Fibroblast of the aortic adventitia (primary cell): Measurements from ENCODE around the gene WDR74. TPM values are rescaled to one million over a fixed set of nuclear protein-coding genes. Genes with fewer than 3 reads are reported as not detected.
"Not testable (repeated sequence)": the region's sequence is repeated elsewhere in the genome, so short reads cannot be mapped to it uniquely, and the experiment has no call there.

Source experiments
- DNase-seq: peaks from one replicate; pipeline ENCODE4 v3.0.0-alpha.2; 2010; ENCODE audit warnings: low read depth
- H3K4me3 ChIP-seq: 2 replicates; pipeline ENCODE4 v1.5.1; 2011; ENCODE audit warnings: low read depth, mild to moderate bottlenecking, control low read depth, low read length, moderate library complexity
- total RNA-seq: library from RNA; depleted of rRNA; stranded (reverse); fragments of >200 nt; gene quantifications from 2 replicates; pipeline ENCODE4 v1.2.3, GENCODE V29; 2012; ENCODE audit warnings: low replicate concordance
- TF ChIP-seq, protein P1 (sequence below): IDR thresholded peaks from 2 replicates; pipeline ENCODE4 v1.5.1; 2011; ENCODE audit warnings: mild to moderate bottlenecking, low read length, control low read depth, inconsistent platforms; ENCODE audit not compliant: insufficient read depth

Gene WDR74
- total RNA-seq, 1 donor = 29.5 TPM

DNA sequence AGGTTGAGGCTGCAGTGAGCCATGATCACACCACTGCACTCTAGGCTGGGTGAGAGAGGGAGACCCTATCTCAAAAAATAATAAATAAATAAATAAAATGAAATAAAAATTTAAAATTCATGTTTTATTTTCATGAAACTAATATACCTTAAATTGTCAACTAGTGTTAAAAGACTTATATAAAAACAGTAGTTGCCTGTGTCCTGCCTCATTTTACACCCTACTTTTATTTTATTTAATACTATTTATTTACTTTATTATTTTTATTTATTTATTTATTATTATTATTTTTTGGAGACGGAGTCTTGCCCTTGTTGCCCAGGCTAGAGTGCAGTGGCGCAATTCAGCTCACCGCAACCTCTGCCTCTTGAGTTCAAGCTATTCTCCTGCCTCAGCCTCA, 4.8 kb upstream of the WDR74 start:
- TF ChIP-seq, protein P1, sequence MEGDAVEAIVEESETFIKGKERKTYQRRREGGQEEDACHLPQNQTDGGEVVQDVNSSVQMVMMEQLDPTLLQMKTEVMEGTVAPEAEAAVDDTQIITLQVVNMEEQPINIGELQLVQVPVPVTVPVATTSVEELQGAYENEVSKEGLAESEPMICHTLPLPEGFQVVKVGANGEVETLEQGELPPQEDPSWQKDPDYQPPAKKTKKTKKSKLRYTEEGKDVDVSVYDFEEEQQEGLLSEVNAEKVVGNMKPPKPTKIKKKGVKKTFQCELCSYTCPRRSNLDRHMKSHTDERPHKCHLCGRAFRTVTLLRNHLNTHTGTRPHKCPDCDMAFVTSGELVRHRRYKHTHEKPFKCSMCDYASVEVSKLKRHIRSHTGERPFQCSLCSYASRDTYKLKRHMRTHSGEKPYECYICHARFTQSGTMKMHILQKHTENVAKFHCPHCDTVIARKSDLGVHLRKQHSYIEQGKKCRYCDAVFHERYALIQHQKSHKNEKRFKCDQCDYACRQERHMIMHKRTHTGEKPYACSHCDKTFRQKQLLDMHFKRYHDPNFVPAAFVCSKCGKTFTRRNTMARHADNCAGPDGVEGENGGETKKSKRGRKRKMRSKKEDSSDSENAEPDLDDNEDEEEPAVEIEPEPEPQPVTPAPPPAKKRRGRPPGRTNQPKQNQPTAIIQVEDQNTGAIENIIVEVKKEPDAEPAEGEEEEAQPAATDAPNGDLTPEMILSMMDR = no peak
- no peak overlapping the region for H3K4me3 ChIP-seq
- DNase-seq = no peak

DNA sequence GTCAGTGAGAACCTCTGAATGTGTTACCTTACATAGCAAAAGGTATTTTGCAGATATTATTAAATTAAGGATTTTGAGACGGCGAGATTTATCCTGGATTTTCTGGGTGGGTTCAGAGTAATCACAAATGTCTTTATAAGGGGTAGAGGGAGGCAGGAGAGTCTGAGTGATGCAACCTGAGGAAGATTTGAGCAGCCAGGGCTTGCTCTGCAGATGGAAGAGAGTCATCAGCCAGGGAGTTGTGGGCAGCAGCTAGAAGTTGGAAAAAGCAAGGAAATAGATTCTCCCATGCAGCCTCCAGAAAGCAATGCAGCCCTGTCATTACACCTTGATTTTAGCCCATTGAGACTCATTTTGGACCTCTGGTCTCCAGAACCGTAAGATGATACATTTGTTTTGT, 4.1 kb upstream of the WDR74 start:
- no peak overlapping the region for H3K4me3 ChIP-seq
- no peak for DNase-seq
- TF ChIP-seq, protein P1 = no peak

DNA sequence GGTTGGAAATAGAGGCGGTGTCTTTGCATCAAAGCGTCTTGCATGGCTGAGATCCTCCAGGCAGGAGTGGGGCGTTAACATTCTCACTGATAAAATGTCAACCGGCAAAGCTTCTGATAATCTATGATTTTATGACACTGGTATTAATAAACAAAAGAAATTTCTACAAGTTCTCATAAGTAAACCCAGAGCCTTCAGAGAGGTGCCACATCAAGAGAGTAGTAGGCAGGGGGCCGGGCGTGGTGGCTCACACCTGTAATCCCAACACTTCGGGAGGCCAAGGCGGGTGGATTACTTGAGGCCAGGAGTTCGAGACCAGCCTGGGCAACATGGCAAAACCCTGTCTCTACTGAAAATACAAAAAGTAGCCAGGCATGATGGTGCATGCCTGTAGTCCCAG, 3.5 kb upstream of the WDR74 start:
- not testable (repeated sequence) for DNase-seq, H3K4me3 ChIP-seq

DNA sequence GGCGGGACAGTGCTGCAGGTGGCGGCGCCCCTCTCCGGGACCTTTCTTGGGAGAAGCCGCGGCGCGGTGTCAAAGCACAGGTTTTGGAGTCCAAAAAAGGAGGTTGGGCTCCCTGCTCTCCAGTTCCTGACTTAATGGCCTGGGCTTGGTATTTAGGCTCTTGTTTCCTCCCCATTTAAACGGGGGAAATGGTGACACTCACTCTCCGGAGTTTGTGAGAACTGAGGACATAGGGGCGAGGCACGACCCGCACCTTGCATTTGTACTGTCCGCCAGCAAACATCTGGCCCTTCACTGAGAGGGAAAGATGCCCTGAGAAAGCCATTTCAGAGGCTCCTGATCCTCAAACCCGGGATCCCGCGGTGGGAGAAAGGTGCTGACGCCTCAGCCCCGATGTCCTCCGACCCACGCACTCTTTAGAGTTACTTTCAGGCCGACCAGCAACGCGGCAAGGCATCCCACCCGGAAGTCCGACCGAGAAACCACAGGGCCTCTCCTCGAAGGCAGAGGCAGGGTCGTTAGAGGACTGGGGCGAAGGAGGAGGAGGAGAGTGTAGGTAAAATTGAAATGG, 2.9 kb upstream of the WDR74 start:
- no peak for DNase-seq
- H3K4me3 ChIP-seq = peak overlapping the region; percentile 56
- TF ChIP-seq, protein P1 = no peak

DNA sequence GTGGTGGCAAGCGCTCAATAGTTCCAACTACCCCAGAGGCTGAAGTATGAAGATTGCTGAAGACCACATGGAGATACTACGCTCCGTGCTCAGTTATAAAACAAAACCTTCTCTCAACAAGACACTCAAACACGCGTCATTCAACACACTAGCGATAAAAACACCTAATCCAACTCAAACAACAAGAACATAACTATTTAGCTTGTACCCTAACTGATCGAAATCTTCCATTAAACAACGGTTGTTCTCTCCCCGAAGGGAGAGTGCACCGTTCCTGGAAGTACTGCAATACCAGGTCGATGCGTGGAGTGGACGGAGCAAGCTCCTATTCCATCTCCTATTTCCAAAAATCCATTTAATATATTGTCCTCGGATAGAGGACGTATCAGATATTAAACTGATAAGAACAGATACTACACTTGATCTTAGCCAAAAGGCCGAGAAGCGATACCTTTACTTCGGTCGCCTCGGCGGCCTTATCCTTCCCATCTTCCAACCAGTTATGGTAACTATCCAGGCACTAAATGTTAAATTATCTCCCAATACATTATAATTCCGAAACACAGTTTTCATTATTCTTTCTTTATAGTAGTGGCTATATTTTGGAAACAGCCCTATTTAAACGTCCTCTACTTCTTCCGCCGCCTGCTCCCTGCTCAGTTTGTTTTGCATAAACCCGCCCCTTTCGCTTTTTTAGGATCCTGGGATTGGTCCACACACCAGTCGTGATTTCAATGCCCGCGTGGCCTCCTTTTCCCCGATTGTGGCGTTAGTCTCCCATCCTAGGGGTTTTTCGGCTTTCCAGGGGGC, 2.2 kb upstream of the WDR74 start:
- TF ChIP-seq, protein P1 = no peak
- peak overlapping the region; percentile 56 for H3K4me3 ChIP-seq
- DNase-seq = peak; percentile 100

DNA sequence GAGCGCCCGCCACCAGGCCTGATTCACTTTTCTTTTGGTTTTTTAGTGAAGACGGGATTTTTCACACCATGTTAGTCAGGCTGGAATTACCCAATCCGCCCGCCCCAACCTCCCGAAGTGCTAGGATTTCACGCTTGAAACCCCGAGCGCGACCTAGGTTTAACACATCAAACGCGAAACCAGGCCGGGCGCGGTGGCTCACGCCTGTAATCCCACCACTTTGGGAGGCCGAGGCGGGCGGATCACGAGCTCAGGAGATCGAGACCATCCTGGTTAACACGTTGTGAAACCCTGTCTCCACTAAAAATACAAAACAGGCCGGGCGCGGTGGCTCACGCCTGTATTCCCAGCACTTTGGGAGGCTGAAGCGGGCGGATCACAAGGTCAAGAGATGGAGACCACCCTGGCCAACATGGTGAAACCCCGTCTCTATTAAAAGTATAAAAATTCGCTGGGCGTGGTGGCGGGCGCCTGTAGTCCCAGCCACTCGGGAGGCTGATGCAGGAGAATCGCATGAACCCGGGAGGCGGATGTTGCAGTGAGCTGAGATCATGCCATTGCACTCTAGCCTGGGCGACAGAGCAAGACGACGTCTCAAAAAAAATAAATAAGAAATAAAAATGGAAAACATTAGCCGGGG, 1.5 kb upstream of the WDR74 start:
- peak overlapping the region; percentile 95 for H3K4me3 ChIP-seq
- DNase-seq = peak; percentile 84

DNA sequence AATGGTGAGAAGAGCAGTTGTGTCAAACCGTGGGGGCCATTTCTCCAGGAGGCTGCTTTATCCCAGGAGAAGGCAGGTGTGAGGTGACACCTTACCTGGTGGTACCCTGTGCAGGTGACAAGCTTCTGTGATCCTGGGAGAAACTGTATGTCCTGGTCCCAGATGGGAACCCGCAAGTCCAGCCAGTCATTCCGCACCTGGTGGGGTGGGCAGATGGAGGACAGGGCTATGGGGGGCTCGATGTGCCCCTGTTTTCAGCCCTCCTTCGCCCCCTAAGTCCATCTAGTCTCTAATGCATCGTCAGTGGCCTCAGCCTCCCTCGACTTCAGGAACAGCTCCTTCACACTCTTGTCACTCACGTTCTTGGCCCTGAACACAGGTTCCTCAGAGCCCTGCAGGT, 4.1 kb downstream of the WDR74 start:
- TF ChIP-seq, protein P1 = no peak
- no peak overlapping the region for H3K4me3 ChIP-seq
- no peak for DNase-seq
